ENCODE data around the gene PMS2. TPM values are rescaled to one million over a fixed set of nuclear protein-coding genes. Genes with fewer than 3 reads are reported as not detected.

Gene PMS2
- total and polyA plus RNA-seq, 4 donors = 1.9 to 7.2 (median 4.9) TPM

GRCh38 chr7:6022707-6023106, 13.9 kb upstream of the PMS2 start:
- no peak overlapping the region for H3K27ac ChIP-seq (ENCODE audit: low read depth in 1 of 2, low read length in 2 of 2)
- WGBS = 96% methylated on average over 3 of the region's 3 CpGs
- no peak for TF ChIP-seq FOXA2 (IDR thresholded peaks at IDR 0.05)
- no peak for TF ChIP-seq NR2F2 (IDR thresholded peaks at IDR 0.05)
- TF ChIP-seq CTCF (IDR thresholded peaks at IDR 0.05; ENCODE audit: low read depth, low read length, missing input control) = no peak
- TF ChIP-seq ATF3 (IDR thresholded peaks at IDR 0.05) = no peak
- TF ChIP-seq HNF4A (conservative IDR thresholded peaks at IDR 0.05) = no peak
- no peak for TF ChIP-seq GABPA (IDR thresholded peaks at IDR 0.05 in 1 of 2, conservative IDR thresholded peaks at IDR 0.05 in 1 of 2)
- TF ChIP-seq ZBTB33 (IDR thresholded peaks at IDR 0.05) = no peak
- TF ChIP-seq SP1 (IDR thresholded peaks at IDR 0.05) = no peak
- no peak for TF ChIP-seq REST (IDR thresholded peaks at IDR 0.05)
- no peak for TF ChIP-seq FOXA1 (IDR thresholded peaks at IDR 0.05)
- TF ChIP-seq YY1 (IDR thresholded peaks at IDR 0.05) = no peak
- TF ChIP-seq RAD21 (IDR thresholded peaks at IDR 0.05) = no peak
- no peak for TF ChIP-seq MAX (IDR thresholded peaks at IDR 0.05)
- H3K4me3 ChIP-seq (ENCODE audit: low read depth in 1 of 3, low read length in 3 of 3) = no peak overlapping the region
- no peaks in the 10 kb centered on the region for H3K9me3 ChIP-seq (ENCODE audit: control insufficient read depth in 4 of 4, low read length in 3 of 4)
- H3K9ac ChIP-seq (ENCODE audit: low read depth in 1 of 2, low read length in 2 of 2) = no peak overlapping the region
- H3K27me3 ChIP-seq (ENCODE audit: control insufficient read depth in 4 of 4, insufficient read depth in 4 of 4, low read length in 3 of 4) = no peaks in the 10 kb centered on the region
- H3K36me3 ChIP-seq (ENCODE audit: control insufficient read depth in 4 of 4, insufficient read depth in 3 of 4, low read depth in 1 of 4, low read length in 3 of 4) = peaks cover 8 to 84% (median 58%) of the 10 kb centered on the region in 4 donors
- DNase-seq (ENCODE audit: low spot score) = no peak
- no peaks in the 10 kb centered on the region for H3K4me1 ChIP-seq (ENCODE audit: control insufficient read depth in 4 of 4, insufficient read depth in 4 of 4, low read length in 3 of 4)

GRCh38 chr7:6020371-6021286, 11.8 kb upstream of the PMS2 start:
- H3K36me3 ChIP-seq (ENCODE audit: control insufficient read depth in 4 of 4, insufficient read depth in 3 of 4, low read depth in 1 of 4, low read length in 3 of 4) = peaks cover 13 to 82% (median 67%) of the 10 kb centered on the region in 4 donors
- H3K4me1 ChIP-seq (ENCODE audit: control insufficient read depth in 4 of 4, insufficient read depth in 4 of 4, low read length in 3 of 4) = peaks cover 0 to 8% (median 4%) of the 10 kb centered on the region in 4 donors
- no peak overlapping the region for H3K4me3 ChIP-seq (ENCODE audit: low read depth in 1 of 3, low read length in 3 of 3)
- H3K27ac ChIP-seq (ENCODE audit: low read depth in 1 of 2, low read length in 2 of 2) = no peak overlapping the region
- no peaks in the 10 kb centered on the region for H3K27me3 ChIP-seq (ENCODE audit: control insufficient read depth in 4 of 4, insufficient read depth in 4 of 4, low read length in 3 of 4)
- no peak overlapping the region for H3K9ac ChIP-seq (ENCODE audit: low read depth in 1 of 2, low read length in 2 of 2)
- DNase-seq (ENCODE audit: low spot score) = no peak
- H3K9me3 ChIP-seq (ENCODE audit: control insufficient read depth in 4 of 4, low read length in 3 of 4) = no peaks in the 10 kb centered on the region
- WGBS = 89% methylated on average over 11 of the region's 11 CpGs
- no peak for TF ChIP-seq REST (IDR thresholded peaks at IDR 0.05)
- no peak for TF ChIP-seq ATF3 (IDR thresholded peaks at IDR 0.05)
- TF ChIP-seq HNF4A (conservative IDR thresholded peaks at IDR 0.05) = no peak
- TF ChIP-seq CTCF (IDR thresholded peaks at IDR 0.05; ENCODE audit: low read depth, low read length, missing input control) = no peak
